Tibial nerve (tissue), 4 donors: ENCODE measurements around the gene TTLL13. TPM values are rescaled to one million over a fixed set of nuclear protein-coding genes. Genes with fewer than 3 reads are reported as not detected.
A peak's percentile ranks its signal among the peaks of the same experiment; 100 is the strongest.
"Not testable (repeated sequence)": the region's sequence is repeated elsewhere in the genome, so short reads cannot be mapped to it uniquely, and the experiment has no call there.

Experiments
- DNase-seq, 2 donors: peaks; one replicate each; pipeline ENCODE4 v3.0.0-alpha.2; 2019; ENCODE audit warnings: low spot score in 2 of 2
- H3K27ac ChIP-seq, 4 donors: fragments of 200-600 bp; sonication (generic) in 3 of 4; one replicate each; pipeline ENCODE4 v1.5.1; 2017 to 2019; ENCODE audit warnings: mild to moderate bottlenecking in 1 of 4
- H3K27me3 ChIP-seq, 2 donors: fragments of 200-600 bp; sonication (generic) in 1 of 2; one replicate each; pipeline versions ENCODE4 v1.5.1 to v1.6.0; 2017 to 2019
- H3K36me3 ChIP-seq, 3 donors: fragments of 200-600 bp; sonication (generic); one replicate each; pipeline ENCODE4 v1.5.1; 2018 to 2019
- H3K4me1 ChIP-seq, 4 donors: fragments of 200-600 bp; sonication (generic) in 3 of 4; one replicate each; pipeline ENCODE4 v1.5.1; 2017 to 2019
- H3K4me3 ChIP-seq, 4 donors: fragments of 200-600 bp; sonication (generic) in 3 of 4; one replicate each; pipeline ENCODE4 v1.5.1; 2017 to 2019; ENCODE audit warnings: mild to moderate bottlenecking in 1 of 4, moderate library complexity in 1 of 4
- H3K9me3 ChIP-seq, 4 donors: fragments of 200-600 bp; sonication (generic) in 3 of 4; one replicate each; pipeline ENCODE4 v1.5.1; 2017 to 2019
- EP300 ChIP-seq, 2 donors: sonication (generic); formaldehyde crosslinking; IDR thresholded peaks; one replicate each; pipeline ENCODE4 v1.6.1; 2017; ENCODE audit warnings: antibody characterized with exemption in 2 of 2, mild to moderate bottlenecking in 1 of 2
- POLR2A ChIP-seq, 2 donors: fragments of 450-650 bp; IDR thresholded peaks; one replicate each; pipeline ENCODE4 v1.6.1; 2017; ENCODE audit warnings: antibody characterized with exemption in 2 of 2, mild to moderate bottlenecking in 2 of 2, moderate library complexity in 2 of 2
- WGBS, 2 donors: methylation state at CpG; one replicate each; pipeline ENCODE4 v1.1.5; 2018; 5-methylcytosine and 5-hydroxymethylcytosine counted together
- total RNA-seq, 4 donors: library from RNA; depleted of rRNA; stranded (reverse); fragments of >200 nt; gene quantifications; one replicate each; pipeline ENCODE4 v1.1.0, GENCODE V29; 2016
- TF ChIP-seq, protein P1 (sequence below), 5 experiments: fragments of 200-600 bp in 3 of 5; fragments of 450-650 bp in 2 of 5; sonication (generic) in 3 of 5; IDR thresholded peaks; one replicate each; pipeline ENCODE4 v1.5.1; 2016 to 2019; ENCODE audit warnings: antibody characterized with exemption in 5 of 5, mild to moderate bottlenecking in 3 of 5, moderate library complexity in 2 of 5

Gene TTLL13
- total RNA-seq, 4 donors from 2014 or later, result 0.60 TPM; not detected in 3

DNA sequence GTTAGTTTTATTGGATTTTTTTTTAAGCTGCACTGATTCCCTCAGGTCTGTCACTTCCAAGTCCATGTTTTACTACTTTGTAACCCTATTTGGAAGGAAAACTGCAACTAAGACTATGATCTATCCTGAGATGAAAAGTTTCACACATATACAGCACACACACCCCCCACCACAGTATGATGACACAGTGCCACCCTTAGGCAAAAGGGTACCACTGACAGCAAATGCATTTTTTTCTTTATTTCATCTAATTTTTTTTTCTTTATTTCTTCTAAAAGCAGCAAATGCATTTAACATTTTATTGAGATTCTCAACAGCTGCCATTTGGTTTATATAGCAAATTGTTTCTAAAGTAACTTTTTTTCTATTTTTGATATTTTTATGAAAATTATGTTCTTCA is 37.3 kb downstream of the TTLL13 start:
- H3K27me3 ChIP-seq, result no peaks in the 10 kb centered on the region
- H3K4me3 ChIP-seq, result no peak overlapping the region
- H3K27ac ChIP-seq, result no peak overlapping the region
- no peak for DNase-seq
- TF ChIP-seq, protein P1, sequence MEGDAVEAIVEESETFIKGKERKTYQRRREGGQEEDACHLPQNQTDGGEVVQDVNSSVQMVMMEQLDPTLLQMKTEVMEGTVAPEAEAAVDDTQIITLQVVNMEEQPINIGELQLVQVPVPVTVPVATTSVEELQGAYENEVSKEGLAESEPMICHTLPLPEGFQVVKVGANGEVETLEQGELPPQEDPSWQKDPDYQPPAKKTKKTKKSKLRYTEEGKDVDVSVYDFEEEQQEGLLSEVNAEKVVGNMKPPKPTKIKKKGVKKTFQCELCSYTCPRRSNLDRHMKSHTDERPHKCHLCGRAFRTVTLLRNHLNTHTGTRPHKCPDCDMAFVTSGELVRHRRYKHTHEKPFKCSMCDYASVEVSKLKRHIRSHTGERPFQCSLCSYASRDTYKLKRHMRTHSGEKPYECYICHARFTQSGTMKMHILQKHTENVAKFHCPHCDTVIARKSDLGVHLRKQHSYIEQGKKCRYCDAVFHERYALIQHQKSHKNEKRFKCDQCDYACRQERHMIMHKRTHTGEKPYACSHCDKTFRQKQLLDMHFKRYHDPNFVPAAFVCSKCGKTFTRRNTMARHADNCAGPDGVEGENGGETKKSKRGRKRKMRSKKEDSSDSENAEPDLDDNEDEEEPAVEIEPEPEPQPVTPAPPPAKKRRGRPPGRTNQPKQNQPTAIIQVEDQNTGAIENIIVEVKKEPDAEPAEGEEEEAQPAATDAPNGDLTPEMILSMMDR (IDR thresholded peaks at IDR 0.05), result peak in 1 of 5 experiments; percentile 19
- no peak for TF ChIP-seq EP300 (IDR thresholded peaks at IDR 0.05)
- H3K4me1 ChIP-seq, result no peaks in the 10 kb centered on the region
- no peaks in the 10 kb centered on the region for H3K9me3 ChIP-seq
- peaks cover 0 to 10% (median 0%) of the 10 kb centered on the region in 3 donors for H3K36me3 ChIP-seq

DNA sequence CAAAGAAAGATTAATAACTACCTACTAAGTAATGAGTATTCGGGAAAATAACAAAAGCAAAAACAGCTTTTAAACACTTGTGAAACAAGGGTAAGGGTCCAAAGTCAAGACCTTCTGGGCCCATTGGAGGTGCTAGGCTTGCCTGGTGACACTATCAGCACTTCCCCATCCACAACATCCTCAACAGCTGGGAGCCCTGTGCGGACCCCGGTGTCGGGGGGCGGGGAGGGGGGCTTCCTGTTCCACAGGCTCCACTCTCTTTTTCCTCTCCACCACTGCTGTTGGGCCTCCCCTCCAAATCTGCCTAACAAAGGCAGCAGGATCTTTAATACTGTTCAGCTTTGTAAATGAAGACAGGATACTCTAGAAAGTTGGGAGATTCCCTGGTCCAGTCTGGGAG is 37.7 kb downstream of the TTLL13 start:
- H3K27ac ChIP-seq, result no peak overlapping the region
- H3K4me1 ChIP-seq, result no peaks in the 10 kb centered on the region
- WGBS, 2 donors, result 40 to 45% methylated on average over 5 of the region's 5 CpGs
- no peak for DNase-seq
- no peaks in the 10 kb centered on the region for H3K27me3 ChIP-seq
- H3K4me3 ChIP-seq, result no peak overlapping the region
- peaks cover 0 to 10% (median 0%) of the 10 kb centered on the region in 3 donors for H3K36me3 ChIP-seq
- H3K9me3 ChIP-seq, result no peaks in the 10 kb centered on the region
- no peak for TF ChIP-seq EP300 (IDR thresholded peaks at IDR 0.05)
- TF ChIP-seq POLR2A (IDR thresholded peaks at IDR 0.05), result no peak

DNA sequence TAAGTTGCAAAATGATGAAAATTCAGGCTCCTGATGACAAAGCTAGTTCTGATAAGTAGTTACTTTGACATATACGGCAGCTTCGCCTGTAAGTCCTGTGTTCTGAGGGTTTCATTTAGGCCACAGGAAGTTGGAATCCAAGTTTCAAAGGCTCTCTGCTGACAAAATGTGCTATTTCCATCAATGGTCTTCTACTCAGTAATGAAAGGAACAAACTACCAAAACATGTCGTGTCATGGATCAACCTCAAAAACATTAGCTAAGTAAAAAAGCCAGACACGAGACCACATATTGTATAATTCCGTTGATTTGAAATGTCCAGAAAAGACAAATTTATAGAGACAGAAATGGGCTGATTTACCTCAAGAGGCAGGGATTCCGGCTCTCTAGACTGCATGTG is 38.6 kb downstream of the TTLL13 start:
- Histone ChIP-seq H3K36me3 (peaks cover 0 to 10% (median 0%) of the 10 kb centered on the region in 3 donors), H3K4me1 (no peaks in the 10 kb centered on the region), H3K27ac (no peak overlapping the region), H3K27me3 (no peaks in the 10 kb centered on the region), H3K4me3 (no peak overlapping the region), H3K9me3 (no peaks in the 10 kb centered on the region)
- no peak for DNase-seq
- 83 to 87% methylated on average over 6 of the region's 6 CpGs for WGBS, 2 donors
- TF ChIP-seq EP300 (IDR thresholded peaks at IDR 0.05), result no peak
- no peak for TF ChIP-seq POLR2A (IDR thresholded peaks at IDR 0.05)
- TF ChIP-seq, protein P1 (IDR thresholded peaks at IDR 0.05), result no peak

DNA sequence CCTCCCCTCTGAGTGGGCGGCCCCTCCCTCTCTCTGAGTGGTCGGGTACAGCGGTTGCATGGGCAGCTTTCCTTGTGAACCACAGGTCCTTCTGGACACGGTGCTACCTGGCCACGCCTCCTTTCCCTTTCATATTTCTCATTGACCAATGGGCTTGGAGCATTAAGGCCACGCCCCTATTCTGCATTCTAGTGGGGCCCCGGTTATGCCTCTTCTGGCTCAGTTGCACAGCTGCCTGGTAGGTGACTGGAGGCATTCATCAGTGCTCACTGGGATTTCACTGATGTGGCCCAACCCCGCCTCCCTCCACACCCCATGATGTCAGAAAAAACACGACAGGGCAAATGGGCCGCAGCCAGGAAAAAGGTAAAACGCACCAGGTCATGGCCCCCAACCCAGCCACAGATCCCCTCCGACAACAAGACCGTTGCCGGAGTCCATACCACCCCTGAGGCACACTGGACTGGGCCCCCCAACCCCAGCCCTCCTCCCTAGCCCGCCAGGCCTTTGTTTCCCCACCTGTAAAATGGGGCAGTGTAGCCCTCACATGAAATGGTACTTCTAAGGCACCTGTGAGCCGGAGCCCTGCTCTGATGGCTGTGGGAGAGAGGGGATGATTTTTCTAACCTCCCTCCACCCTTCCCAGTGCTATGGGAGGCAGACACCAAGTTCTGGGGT is 42.5 kb downstream of the TTLL13 start:
- H3K27ac ChIP-seq, result no peak overlapping the region
- no peak overlapping the region for H3K4me3 ChIP-seq
- TF ChIP-seq, protein P1 (IDR thresholded peaks at IDR 0.05), result no peak
- TF ChIP-seq EP300 (IDR thresholded peaks at IDR 0.05), result no peak
- no peak for TF ChIP-seq POLR2A (IDR thresholded peaks at IDR 0.05)
- H3K9me3 ChIP-seq, result no peaks in the 10 kb centered on the region
- H3K4me1 ChIP-seq, result peaks cover 0 to 7% (median 0%) of the 10 kb centered on the region in 4 donors
- no peak for DNase-seq
- no peaks in the 10 kb centered on the region for H3K36me3 ChIP-seq
- WGBS, 2 donors, result 80 to 83% methylated on average over 16 of the region's 16 CpGs
- no peaks in the 10 kb centered on the region for H3K27me3 ChIP-seq

DNA sequence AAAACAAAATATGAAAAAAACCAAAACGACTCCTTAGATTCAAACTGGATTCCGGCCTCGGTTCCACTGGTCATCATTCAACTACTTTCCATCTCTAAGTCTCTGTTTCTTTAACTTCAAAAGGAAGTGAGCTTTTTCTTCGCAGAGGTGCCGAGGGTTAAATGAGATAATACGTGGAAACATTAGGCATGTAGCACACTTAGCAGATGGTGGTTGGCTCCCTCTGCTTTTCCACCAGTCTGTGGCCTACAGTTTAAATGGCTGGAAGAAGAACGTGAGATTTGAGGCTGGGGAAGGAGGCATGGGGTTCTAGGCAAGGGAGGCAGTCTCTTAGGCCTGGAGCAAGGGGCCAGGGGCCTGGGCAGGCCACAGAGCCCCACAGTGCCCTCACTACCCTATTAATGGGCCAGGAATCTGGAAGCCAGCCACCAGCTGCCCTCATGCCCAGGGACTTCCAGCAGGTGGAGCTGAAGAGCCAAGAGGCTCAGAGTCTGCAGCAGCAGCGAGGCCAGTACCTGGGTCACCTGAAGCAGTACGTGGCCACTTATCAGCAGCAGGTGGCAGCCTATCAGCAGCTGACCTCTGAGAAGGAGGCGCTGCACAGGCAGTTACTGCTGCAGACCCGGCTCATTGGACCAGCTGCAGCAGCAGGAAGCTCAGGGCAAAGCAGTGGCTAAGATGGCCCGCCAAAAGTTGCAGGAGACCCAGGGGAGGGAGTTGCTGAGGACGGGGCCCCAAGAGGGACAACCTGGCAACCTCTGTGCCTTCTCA is 43.9 kb downstream of the TTLL13 start:
- not testable (repeated sequence) for H3K9me3 ChIP-seq, H3K36me3 ChIP-seq, H3K27ac ChIP-seq, H3K27me3 ChIP-seq, H3K4me3 ChIP-seq
- TF ChIP-seq, protein P1 (IDR thresholded peaks at IDR 0.05), result peak; percentile 56 to 84 (median 68)
- DNase-seq, result peak; percentile 32 to 65
- peaks cover 0 to 10% (median 1%) of the 10 kb centered on the region in 4 donors for H3K4me1 ChIP-seq
- WGBS, 2 donors, result 54 to 74% methylated on average over 8 to 13 of the region's 13 CpGs
